Testis (tissue), 5 donors: Measurements from ENCODE around the gene ZNF232. TPM values are rescaled to one million over a fixed set of nuclear protein-coding genes. Genes with fewer than 3 reads are reported as not detected.
"Not testable (repeated sequence)": the region's sequence is repeated elsewhere in the genome, so short reads cannot be mapped to it uniquely, and the experiment has no call there.

Source experiments
- DNase-seq: peaks from one replicate; pipeline ENCODE4 v3.0.0-alpha.2; 2019
- H3K27ac ChIP-seq, 2 donors: fragments of 200-600 bp; sonication (generic); one replicate each; pipeline ENCODE4 v1.5.1; 2019
- H3K27me3 ChIP-seq: fragments of 200-600 bp; sonication (generic); one replicate; pipeline ENCODE4 v1.5.1; 2019
- H3K36me3 ChIP-seq: fragments of 200-600 bp; sonication (generic); one replicate; pipeline ENCODE4 v1.5.1; 2017; ENCODE audit warnings: low read depth; ENCODE audit errors: missing control alignments
- H3K4me1 ChIP-seq: fragments of 200-600 bp; sonication (generic); one replicate; pipeline ENCODE4 v1.5.1; 2019
- H3K4me3 ChIP-seq, 2 donors: fragments of 200-600 bp; sonication (generic); one replicate each; pipeline ENCODE4 v1.5.1; 2017 to 2019
- H3K9me3 ChIP-seq: fragments of 200-600 bp; sonication (generic); one replicate; pipeline ENCODE4 v1.5.1; 2017
- CTCF ChIP-seq, 3 experiments: fragments of 450-650 bp in 2 of 3; fragments of 200-600 bp in 1 of 3; sonication (generic) in 1 of 3; IDR thresholded peaks; one replicate each; pipeline ENCODE4 v1.5.1; 2016 to 2019; ENCODE audit warnings: antibody characterized with exemption in 3 of 3, mild to moderate bottlenecking in 2 of 3, moderate library complexity in 1 of 3
- POLR2A ChIP-seq: fragments of 450-650 bp; IDR thresholded peaks from one replicate; pipeline ENCODE4 v1.6.1; 2017; ENCODE audit warnings: antibody characterized with exemption, mild to moderate bottlenecking, moderate library complexity
- WGBS, 2 donors: methylation state at CpG; one replicate each; pipeline ENCODE4 v1.1.5; 2018; 5-methylcytosine and 5-hydroxymethylcytosine counted together
- intact Hi-C: fragments of 100-400 bp; cut with DNase I; formaldehyde crosslinking; loops from one replicate; pipeline ENCODE4 v1.15.1; 2023; ENCODE audit warnings: low total_unique reads
- long read RNA-seq, 2 donors: transcript quantifications; one replicate each; lab custom pipeline, GENCODE V29; 2026
- polyA plus RNA-seq: library from polyadenylated mRNA; stranded (reverse); fragments of 350-450 nt; fragmentation: Illumina TruSeq; extraction: RNeasy Lipid Tissue Mini Kit (QIAGEN cat#74804); gene quantifications from one replicate; pipeline ENCODE4 v1.2.3, GENCODE V29; 2014; ENCODE audit warnings: low read depth, low replicate concordance; ENCODE audit not compliant: insufficient read depth
- total RNA-seq, 2 donors: library from RNA; depleted of rRNA; stranded (reverse); fragments of >200 nt; gene quantifications; one replicate each; pipeline ENCODE4 v1.2.3, GENCODE V29; 2016

Gene ZNF232
- total RNA-seq (10 to 100 TPM in 1 of 2 donors, 1 to 10 TPM in 1; 8.6 to 21.7 TPM), polyA plus RNA-seq (14.4 TPM)
- long read RNA-seq, donor 1, partial matches to known transcripts, result 7 of 7 reads
- long read RNA-seq, donor 1, other reads (novel, unspliced or antisense), result 0 of 7 reads
- long read RNA-seq, donor 2, partial matches to known transcripts, result 6 of 8 reads
- long read RNA-seq, donor 2, other reads (novel, unspliced or antisense), result 0 of 8 reads

DNA sequence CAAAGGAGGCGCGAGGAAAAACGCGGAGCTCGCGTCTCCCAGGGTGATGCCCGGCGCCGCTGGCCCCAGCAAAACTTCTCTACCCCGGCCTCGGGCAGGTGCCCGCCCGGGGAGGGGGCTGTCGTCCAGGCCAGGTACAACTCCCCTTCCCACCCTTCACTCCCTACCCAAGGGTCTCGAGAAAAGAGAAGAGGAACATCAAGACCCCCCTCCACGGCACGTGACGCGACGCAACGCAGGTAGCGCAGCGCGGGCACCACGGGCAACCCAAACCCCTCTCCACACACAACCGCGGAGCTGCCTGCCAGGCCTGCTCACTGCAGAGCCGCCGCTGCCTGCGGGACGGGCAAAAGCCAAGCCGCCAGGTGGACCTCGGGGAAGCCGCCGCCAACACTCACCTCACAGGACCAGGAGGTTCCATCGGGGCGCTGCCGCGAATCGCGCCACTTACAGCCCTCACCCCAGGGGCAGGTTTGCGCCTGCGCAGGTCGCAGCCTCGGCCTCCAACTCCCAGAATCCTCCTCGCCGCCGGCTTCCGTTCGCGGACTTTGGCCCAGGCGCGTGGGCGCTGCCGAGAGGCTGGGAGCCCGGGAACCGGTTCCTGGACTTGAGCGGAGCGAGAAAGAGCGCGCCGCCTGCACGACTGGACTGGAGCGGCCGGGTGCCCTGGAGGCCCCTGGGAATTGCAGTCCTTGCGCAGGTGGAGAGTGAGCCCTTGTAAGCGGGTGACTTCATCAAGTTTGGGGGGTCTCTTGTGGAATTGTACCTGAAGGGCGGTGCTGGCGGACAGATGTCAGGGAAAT is at the start of gene ZNF232:
TSS of gene ZNF232 (minus strand) at position 477 of the 803 bp plus-strand sequence. CDS start at position 421, 56 bp downstream.
- 0% methylated on average over 15 to 62 of the region's 69 CpGs for WGBS, 2 donors
- Histone ChIP-seq H3K27me3 (no peaks in the 10 kb centered on the region), H3K4me3 (peak within 1 kb of the TSS; percentile 79 to 80)

GRCh38 chr17:5160702-5161101 is 49.0 kb upstream of the ZNF232 start:
- WGBS, 2 donors, result 94 to 100% methylated on average over 1 of the region's 1 CpG
- H3K27me3 ChIP-seq, H3K9me3 ChIP-seq, H3K4me1 ChIP-seq, DNase-seq, H3K36me3 ChIP-seq, H3K4me3 ChIP-seq, intact Hi-C loops, H3K27ac ChIP-seq: not testable (repeated sequence)

More for the DNA sequence above, at the start of gene ZNF232:
- Histone ChIP-seq H3K4me1 (peaks cover 8% of the 10 kb centered on the region), H3K27ac (peak within 1 kb of the TSS; percentile 24 to 84), H3K36me3 (no peaks in the 10 kb centered on the region), H3K9me3 (no peaks in the 10 kb centered on the region)
- DNase-seq, result peak; percentile 92
- TF ChIP-seq CTCF (IDR thresholded peaks at IDR 0.05), result peak in 1 of 3 experiments; percentile 18
- no peak for TF ChIP-seq POLR2A
- intact Hi-C loops, result no loop called here

DNA sequence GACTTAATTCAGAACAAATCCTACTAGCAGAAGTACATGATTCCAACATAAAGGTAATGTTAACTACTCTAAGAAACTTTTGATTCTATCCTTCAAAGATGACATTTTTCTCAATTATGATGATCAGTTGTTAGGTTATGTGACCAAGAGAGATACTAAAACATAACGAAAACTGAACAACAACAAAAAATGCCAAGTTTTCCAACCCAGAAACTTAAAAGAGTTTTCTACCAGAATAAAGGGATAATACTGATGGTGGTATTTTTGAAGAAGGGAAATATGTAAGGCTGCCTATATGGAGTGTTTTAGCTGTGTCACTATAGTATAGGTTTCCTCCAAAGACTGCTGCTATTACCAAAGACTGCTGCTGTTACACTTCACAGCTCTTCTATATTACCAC is 34.4 kb upstream of the ZNF232 start:
- intact Hi-C loops, DNase-seq: not testable (repeated sequence)
- WGBS, 2 donors, result 84 to 85% methylated on average over 1 of the region's 1 CpG

GRCh38 chr17:5142877-5143276 is 31.2 kb upstream of the ZNF232 start:
- H3K4me1 ChIP-seq, H3K36me3 ChIP-seq, H3K9me3 ChIP-seq, H3K27me3 ChIP-seq, DNase-seq, H3K27ac ChIP-seq, H3K4me3 ChIP-seq, intact Hi-C loops: not testable (repeated sequence)
- 76 to 88% methylated on average over 6 to 18 of the region's 18 CpGs for WGBS, 2 donors

More for the DNA sequence above, 34.4 kb upstream of the ZNF232 start:
- H3K36me3 ChIP-seq, H3K4me3 ChIP-seq, H3K27ac ChIP-seq, H3K4me1 ChIP-seq, H3K9me3 ChIP-seq, H3K27me3 ChIP-seq: not testable (repeated sequence)

DNA sequence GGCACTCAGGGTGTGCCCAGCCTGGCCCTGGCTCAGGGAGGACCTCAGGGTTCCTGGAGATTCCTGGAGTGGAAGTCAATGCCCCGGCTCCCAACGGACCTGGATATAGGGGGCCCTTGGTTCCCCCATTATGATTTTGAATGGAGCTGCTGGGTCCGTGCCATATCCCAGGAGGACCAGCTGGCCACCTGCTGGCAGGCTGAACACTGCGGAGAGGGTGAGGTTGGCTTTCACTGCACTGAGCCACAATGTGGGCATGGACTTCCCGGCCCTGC is 27.7 kb upstream of the ZNF232 start:
- Histone ChIP-seq H3K9me3 (no peaks in the 10 kb centered on the region), H3K4me3 (no peak overlapping the region), H3K4me1 (no peaks in the 10 kb centered on the region), H3K27me3 (no peaks in the 10 kb centered on the region), H3K27ac (no peak overlapping the region), H3K36me3 (no peaks in the 10 kb centered on the region)
- intact Hi-C loops, result no loop called here
- DNase-seq, result no peak
- TF ChIP-seq POLR2A, result no peak
- TF ChIP-seq CTCF (IDR thresholded peaks at IDR 0.05), result no peak
- 79 to 83% methylated on average over 2 to 5 of the region's 5 CpGs for WGBS, 2 donors

DNA sequence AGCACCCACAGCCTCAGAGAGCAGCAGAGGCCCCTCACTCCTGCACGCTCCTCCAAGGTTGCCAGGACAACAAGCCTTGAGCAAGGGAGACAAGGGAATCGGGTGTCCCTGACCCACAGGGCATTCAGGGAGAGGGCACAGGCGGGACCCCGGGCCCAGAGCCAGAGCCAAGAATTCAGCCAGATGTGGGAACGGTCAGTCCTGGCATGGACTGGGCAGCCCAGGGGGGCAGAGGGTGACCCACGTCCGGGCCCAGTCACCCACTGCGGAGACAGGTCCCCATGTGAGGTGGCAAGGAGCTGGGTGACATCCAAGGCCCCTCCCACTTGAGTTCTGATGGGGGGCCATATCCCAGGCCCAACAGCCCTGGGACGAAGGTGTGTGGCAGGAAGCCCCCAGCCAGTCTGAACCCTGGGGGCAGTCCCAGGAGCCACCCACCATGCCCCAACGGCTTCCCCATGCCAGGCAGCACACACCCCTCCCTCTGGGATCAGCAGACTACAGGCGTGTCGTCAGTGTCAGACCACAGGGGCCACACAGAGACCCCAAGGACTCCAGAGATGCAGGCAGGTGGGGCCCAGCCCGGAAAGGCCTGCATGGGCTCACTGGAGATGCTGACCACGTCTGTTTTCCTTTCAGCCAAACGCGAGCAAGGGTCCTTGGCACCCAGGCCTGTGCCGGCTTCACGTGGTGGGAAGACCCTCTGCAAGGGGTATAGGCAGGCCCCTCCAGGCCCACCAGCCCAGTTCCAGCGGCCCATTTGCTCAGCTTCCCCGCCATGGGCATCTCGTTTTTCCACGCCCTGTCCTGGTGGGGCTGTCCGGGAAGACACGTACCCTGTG is 27.2 kb upstream of the ZNF232 start:
- no peaks in the 10 kb centered on the region for H3K9me3 ChIP-seq
- WGBS, 2 donors, result 84 to 96% methylated on average over 15 to 24 of the region's 24 CpGs
- DNase-seq, result no peak
- no peak for TF ChIP-seq POLR2A
- no peak for TF ChIP-seq CTCF (IDR thresholded peaks at IDR 0.05)
- H3K27ac ChIP-seq, result no peak overlapping the region
- no peaks in the 10 kb centered on the region for H3K27me3 ChIP-seq
- H3K4me3 ChIP-seq, result no peak overlapping the region
- no peaks in the 10 kb centered on the region for H3K36me3 ChIP-seq
- no peaks in the 10 kb centered on the region for H3K4me1 ChIP-seq
- intact Hi-C loops, result no loop called here

GRCh38 chr17:5138198-5138544 is 26.5 kb upstream of the ZNF232 start:
- DNase-seq, intact Hi-C loops, H3K4me3 ChIP-seq, H3K27me3 ChIP-seq, H3K27ac ChIP-seq, H3K36me3 ChIP-seq, H3K9me3 ChIP-seq, H3K4me1 ChIP-seq: not testable (repeated sequence)
- 91 to 94% methylated on average over 9 of the region's 9 CpGs for WGBS, 2 donors

- H3K9me3 ChIP-seq, DNase-seq, H3K27ac ChIP-seq, H3K4me1 ChIP-seq, H3K4me3 ChIP-seq, H3K36me3 ChIP-seq, intact Hi-C loops, H3K27me3 ChIP-seq: not testable (repeated sequence)
- WGBS, 2 donors, result 86 to 94% methylated on average over 11 to 15 of the region's 15 CpGs
Observed at GRCh38 chr17:5137511-5138197, 26.0 kb upstream of the ZNF232 start.
